Activated naive CD8-positive, alpha-beta T cell treated with anti-CD3 and anti-CD28 coated beads, Interleukin-2, amount 10 ng/mL, durations not matched to agents 7 days and 5 days (primary cell): ENCODE results near the gene HCRTR2. TPM values are rescaled to one million over a fixed set of nuclear protein-coding genes. Genes with fewer than 3 reads are reported as not detected.
"Not testable (repeated sequence)": the region's sequence is repeated elsewhere in the genome, so short reads cannot be mapped to it uniquely, and the experiment has no call there.

Experiments
- ATAC-seq: fragments of 150-1000 bp; cut with Tn5 transposase; one replicate; pipeline ENCODE4 v1.10.0; 2021; ENCODE audit warnings: low read depth, moderate library complexity
- POLR2A ChIA-PET: fragments of 350-600 bp; sonication (Branson Sonifier 250); formaldehyde crosslinking; loops from one replicate; lab custom pipeline; 2021; ENCODE audit warnings: antibody characterized with exemption; lab: Charles Lee
- DNase-seq: peaks from one replicate; pipeline ENCODE4 v3.0.0; 2021
- H3K27ac Mint-ChIP-seq: one replicate; pipeline ENCODE4 v1.8.0; 2022; ENCODE audit warnings: mild to moderate bottlenecking, mixed read lengths
- H3K27me3 Mint-ChIP-seq: one replicate; pipeline ENCODE4 v1.8.0; 2022; ENCODE audit warnings: mild to moderate bottlenecking, moderate library complexity, mixed read lengths
- H3K36me3 Mint-ChIP-seq: one replicate; pipeline ENCODE4 v1.8.0; 2021; ENCODE audit warnings: mild to moderate bottlenecking, mixed read lengths
- H3K4me1 Mint-ChIP-seq: one replicate; pipeline ENCODE4 v1.8.0; 2021; ENCODE audit warnings: mixed read lengths
- H3K4me3 Mint-ChIP-seq: one replicate; pipeline ENCODE4 v1.8.0; 2022; ENCODE audit warnings: mild to moderate bottlenecking, moderate library complexity, mixed read lengths
- H3K9me3 Mint-ChIP-seq: one replicate; pipeline ENCODE4 v1.8.0; 2021; ENCODE audit warnings: mixed read lengths
- total RNA-seq, 2 experiments: library from RNA; stranded (reverse); gene quantifications; one replicate each; pipeline ENCODE4 v1.2.3, GENCODE V29; 2021

The HCRTR2 gene
- total RNA-seq, 2 experiments from 2014 or later, result not detected

- POLR2A ChIA-PET, result no interaction called here
- Mint-ChIP-seq H3K9me3 (peaks cover 2% of the 10 kb centered on the region), H3K36me3 (no peaks in the 10 kb centered on the region), H3K27me3 (no peaks in the 10 kb centered on the region), H3K4me3 (no peak overlapping the region), H3K4me1 (no peaks in the 10 kb centered on the region), H3K27ac (no peak overlapping the region)
- ATAC-seq (no peak), DNase-seq (no peak)
These were observed 7.8 kb downstream of the HCRTR2 start for GRCh38 chr6:55182016-55182650.

GRCh38 chr6:55184782-55185530, 10.6 kb downstream of the HCRTR2 start:
- Mint-ChIP-seq H3K9me3 (peaks cover 2% of the 10 kb centered on the region), H3K27ac (no peak overlapping the region), H3K4me3 (no peak overlapping the region), H3K36me3 (no peaks in the 10 kb centered on the region), H3K27me3 (no peaks in the 10 kb centered on the region), H3K4me1 (no peaks in the 10 kb centered on the region)
- no peak for DNase-seq
- no peak for ATAC-seq
- POLR2A ChIA-PET, result no interaction called here

- Mint-ChIP-seq H3K36me3 (no peaks in the 10 kb centered on the region), H3K4me1 (no peaks in the 10 kb centered on the region), H3K27me3 (no peaks in the 10 kb centered on the region), H3K4me3 (no peak overlapping the region), H3K27ac (no peak overlapping the region), H3K9me3 (no peaks in the 10 kb centered on the region)
- POLR2A ChIA-PET, result no interaction called here
- ATAC-seq (no peak), DNase-seq (no peak)
These were observed 24.4 kb downstream of the HCRTR2 start for GRCh38 chr6:55198715-55199114.

- no peaks in the 10 kb centered on the region for H3K36me3 Mint-ChIP-seq
- H3K4me3 Mint-ChIP-seq, result no peak overlapping the region
- POLR2A ChIA-PET, result no interaction called here
- ATAC-seq, result no peak
- H3K27me3 Mint-ChIP-seq, result no peaks in the 10 kb centered on the region
- H3K9me3 Mint-ChIP-seq, result no peaks in the 10 kb centered on the region
- no peak overlapping the region for H3K27ac Mint-ChIP-seq
- H3K4me1 Mint-ChIP-seq, result no peaks in the 10 kb centered on the region
- DNase-seq, result no peak
These were observed 24.9 kb downstream of the HCRTR2 start for GRCh38 chr6:55199239-55199638.

GRCh38 chr6:55208478-55209458, 34.5 kb downstream of the HCRTR2 start:
- peaks cover 7% of the 10 kb centered on the region for H3K9me3 Mint-ChIP-seq
- no peaks in the 10 kb centered on the region for H3K36me3 Mint-ChIP-seq
- no peak overlapping the region for H3K4me3 Mint-ChIP-seq
- no peaks in the 10 kb centered on the region for H3K27me3 Mint-ChIP-seq
- DNase-seq (no peak), ATAC-seq (no peak)
- H3K4me1 Mint-ChIP-seq, result no peaks in the 10 kb centered on the region
- POLR2A ChIA-PET, result no interaction called here
- H3K27ac Mint-ChIP-seq, result no peak overlapping the region

- Mint-ChIP-seq H3K4me1 (no peaks in the 10 kb centered on the region), H3K4me3 (no peak overlapping the region), H3K27me3 (no peaks in the 10 kb centered on the region), H3K27ac (no peak overlapping the region), H3K36me3 (no peaks in the 10 kb centered on the region), H3K9me3 (peaks cover 4% of the 10 kb centered on the region)
- POLR2A ChIA-PET, result no interaction called here
- no peak for DNase-seq
- no peak for ATAC-seq
These were observed 36.6 kb downstream of the HCRTR2 start for GRCh38 chr6:55210952-55211351.

- POLR2A ChIA-PET, result no interaction called here
- Mint-ChIP-seq H3K27ac (no peak overlapping the region), H3K4me1 (no peaks in the 10 kb centered on the region), H3K36me3 (no peaks in the 10 kb centered on the region), H3K4me3 (no peak overlapping the region), H3K27me3 (no peaks in the 10 kb centered on the region), H3K9me3 (peaks cover 4% of the 10 kb centered on the region)
- no peak for DNase-seq
- ATAC-seq, result no peak
These were observed 37.8 kb downstream of the HCRTR2 start for GRCh38 chr6:55212156-55212555.

- Mint-ChIP-seq H3K9me3 (peaks cover 5% of the 10 kb centered on the region), H3K4me3 (no peak overlapping the region), H3K36me3 (no peaks in the 10 kb centered on the region), H3K27ac (no peak overlapping the region), H3K27me3 (no peaks in the 10 kb centered on the region), H3K4me1 (no peaks in the 10 kb centered on the region)
- POLR2A ChIA-PET, result no interaction called here
- ATAC-seq (no peak), DNase-seq (no peak)
These were observed 46.6 kb downstream of the HCRTR2 start for GRCh38 chr6:55220961-55221360.

- Mint-ChIP-seq H3K36me3 (no peaks in the 10 kb centered on the region), H3K4me1 (no peaks in the 10 kb centered on the region), H3K27me3 (no peaks in the 10 kb centered on the region), H3K9me3 (peaks cover 1% of the 10 kb centered on the region), H3K4me3 (no peak overlapping the region), H3K27ac (no peak overlapping the region)
- POLR2A ChIA-PET, result no interaction called here
- no peak for DNase-seq
- no peak for ATAC-seq
These were observed 53.5 kb downstream of the HCRTR2 start for GRCh38 chr6:55227862-55228261.

- ATAC-seq (no peak), DNase-seq (no peak)
- no peaks in the 10 kb centered on the region for H3K9me3 Mint-ChIP-seq
- POLR2A ChIA-PET, result no interaction called here
- no peaks in the 10 kb centered on the region for H3K36me3 Mint-ChIP-seq
- H3K27me3 Mint-ChIP-seq, result no peaks in the 10 kb centered on the region
- H3K4me1 Mint-ChIP-seq, result no peaks in the 10 kb centered on the region
- H3K27ac Mint-ChIP-seq, result no peak overlapping the region
- no peak overlapping the region for H3K4me3 Mint-ChIP-seq
These were observed 64.8 kb downstream of the HCRTR2 start for GRCh38 chr6:55239099-55239498.

GRCh38 chr6:55240975-55241605, 66.8 kb downstream of the HCRTR2 start:
- H3K4me1 Mint-ChIP-seq, H3K27ac Mint-ChIP-seq, POLR2A ChIA-PET, DNase-seq, ATAC-seq, H3K9me3 Mint-ChIP-seq, H3K27me3 Mint-ChIP-seq, H3K4me3 Mint-ChIP-seq, H3K36me3 Mint-ChIP-seq: not testable (repeated sequence)

- POLR2A ChIA-PET, result no interaction called here
- no peaks in the 10 kb centered on the region for H3K4me1 Mint-ChIP-seq
- DNase-seq, result no peak
- no peak overlapping the region for H3K4me3 Mint-ChIP-seq
- H3K27me3 Mint-ChIP-seq, result no peaks in the 10 kb centered on the region
- H3K36me3 Mint-ChIP-seq, result no peaks in the 10 kb centered on the region
- H3K9me3 Mint-ChIP-seq, result peaks cover 1% of the 10 kb centered on the region
- ATAC-seq, result no peak
- H3K27ac Mint-ChIP-seq, result no peak overlapping the region
These were observed 76.1 kb downstream of the HCRTR2 start for GRCh38 chr6:55250400-55250799.

- H3K36me3 Mint-ChIP-seq, result no peaks in the 10 kb centered on the region
- POLR2A ChIA-PET, result no interaction called here
- no peaks in the 10 kb centered on the region for H3K4me1 Mint-ChIP-seq
- peaks cover 1% of the 10 kb centered on the region for H3K9me3 Mint-ChIP-seq
- ATAC-seq (no peak), DNase-seq (no peak)
- no peak overlapping the region for H3K27ac Mint-ChIP-seq
- no peaks in the 10 kb centered on the region for H3K27me3 Mint-ChIP-seq
- no peak overlapping the region for H3K4me3 Mint-ChIP-seq
These were observed 80.8 kb downstream of the HCRTR2 start for GRCh38 chr6:55255113-55255512.
